Endothelial cell of hepatic sinusoid (primary cell): ENCODE measurements around the gene OGFOD3.
"Not testable (repeated sequence)": the region's sequence is repeated elsewhere in the genome, so short reads cannot be mapped to it uniquely, and the experiment has no call there.

ENCODE experiments used
- in situ Hi-C: cut with HindIII; loops from 2 replicates; pipeline ENCODE4 v1.10.0; 2017; ENCODE audit warnings: low sequenced_read_pairs

OGFOD3 gene

DNA sequence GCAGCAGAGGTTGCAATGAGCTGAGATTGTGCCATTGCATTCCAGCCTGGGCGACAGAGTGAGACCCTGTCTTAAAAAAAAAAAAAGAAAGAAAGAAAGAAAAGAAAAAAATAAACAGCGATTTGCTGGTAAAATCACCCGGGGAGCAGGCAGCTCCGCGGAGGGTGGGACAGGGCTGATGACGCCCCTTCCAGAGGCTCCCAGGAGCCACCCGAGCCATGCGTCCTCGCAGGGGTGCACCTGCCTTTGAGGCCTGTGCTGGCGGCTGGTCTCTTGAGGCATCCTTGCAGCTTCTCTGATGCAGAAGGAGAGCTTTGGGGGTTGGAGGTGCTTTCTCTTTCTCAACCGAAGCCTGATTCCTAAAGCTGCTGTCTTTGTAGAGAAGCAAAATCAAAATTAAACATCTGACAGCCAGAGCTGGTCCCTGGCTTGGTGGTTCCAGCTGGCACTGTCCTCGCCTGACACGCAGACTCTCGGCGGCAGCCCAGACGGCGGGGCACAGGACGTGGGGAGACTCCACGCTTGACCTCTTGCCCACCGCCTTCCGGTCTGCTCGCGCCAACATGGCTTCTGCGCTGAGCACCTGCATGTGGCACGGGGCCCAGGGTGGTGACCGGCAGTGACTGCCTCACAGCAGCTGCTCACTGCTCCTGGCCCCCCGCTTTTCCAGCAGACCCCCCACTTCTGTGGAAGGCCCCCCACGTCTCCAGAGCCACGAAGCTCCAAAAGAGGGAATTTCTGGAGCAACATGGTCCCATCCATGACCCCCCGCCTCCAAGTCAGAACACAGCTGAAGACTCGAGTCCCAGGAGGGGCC, 40.3 kb downstream of the OGFOD3 start:
- in situ Hi-C loops, result no loop called here

DNA sequence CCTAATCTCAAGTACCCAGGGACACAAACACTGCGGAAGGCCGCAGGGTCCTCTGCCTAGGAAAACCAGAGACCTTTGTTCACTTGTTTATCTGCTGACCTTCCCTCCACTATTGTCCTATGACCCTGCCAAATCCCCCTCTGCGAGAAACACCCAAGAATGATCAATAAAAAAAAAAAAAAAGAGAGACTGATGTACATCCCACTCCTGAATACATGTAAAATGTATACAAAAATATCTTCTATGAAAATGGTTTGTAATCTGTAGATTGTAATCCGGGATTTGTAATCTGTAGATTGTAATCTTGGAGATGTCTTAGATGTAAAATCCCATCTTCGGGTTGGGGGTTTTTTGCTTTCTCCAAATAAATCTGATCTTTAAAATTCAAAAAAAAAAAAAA, 41.1 kb downstream of the OGFOD3 start:
- in situ Hi-C loops, result not testable (repeated sequence)

DNA sequence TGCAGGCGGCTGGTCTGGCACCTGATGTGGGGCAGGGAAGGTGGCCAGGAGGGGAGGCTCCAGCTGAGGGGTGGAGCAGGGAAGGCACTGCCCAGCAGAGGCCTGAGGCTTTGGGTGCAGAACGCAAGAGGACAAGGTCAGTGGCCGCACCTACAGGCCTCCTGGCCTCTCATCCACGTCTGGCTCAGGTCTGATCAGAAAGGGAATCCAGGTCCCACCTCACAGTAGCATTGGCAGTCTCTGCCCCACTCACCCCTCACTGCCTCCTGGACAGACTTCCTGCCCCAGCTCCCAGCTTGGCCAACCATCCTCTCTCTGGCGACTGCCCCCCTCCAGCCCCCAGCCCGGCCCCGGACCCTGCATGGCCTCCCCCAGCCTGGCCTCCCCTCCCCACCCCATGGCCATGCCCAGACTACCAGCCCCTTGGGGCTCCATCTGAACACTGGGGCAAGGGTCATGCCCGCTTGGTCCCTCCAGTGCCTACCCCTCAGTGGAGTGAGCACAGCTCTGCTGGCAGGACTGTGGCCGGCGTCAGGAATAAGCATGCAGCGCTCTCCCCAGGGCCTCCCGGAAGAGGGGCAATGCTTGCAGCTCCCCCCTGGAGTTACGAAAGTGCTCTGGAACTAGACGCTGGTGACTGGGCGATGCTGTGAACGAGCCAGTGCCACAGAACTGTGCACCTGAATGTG, 42.2 kb downstream of the OGFOD3 start:
- in situ Hi-C loops, result no loop called here

DNA sequence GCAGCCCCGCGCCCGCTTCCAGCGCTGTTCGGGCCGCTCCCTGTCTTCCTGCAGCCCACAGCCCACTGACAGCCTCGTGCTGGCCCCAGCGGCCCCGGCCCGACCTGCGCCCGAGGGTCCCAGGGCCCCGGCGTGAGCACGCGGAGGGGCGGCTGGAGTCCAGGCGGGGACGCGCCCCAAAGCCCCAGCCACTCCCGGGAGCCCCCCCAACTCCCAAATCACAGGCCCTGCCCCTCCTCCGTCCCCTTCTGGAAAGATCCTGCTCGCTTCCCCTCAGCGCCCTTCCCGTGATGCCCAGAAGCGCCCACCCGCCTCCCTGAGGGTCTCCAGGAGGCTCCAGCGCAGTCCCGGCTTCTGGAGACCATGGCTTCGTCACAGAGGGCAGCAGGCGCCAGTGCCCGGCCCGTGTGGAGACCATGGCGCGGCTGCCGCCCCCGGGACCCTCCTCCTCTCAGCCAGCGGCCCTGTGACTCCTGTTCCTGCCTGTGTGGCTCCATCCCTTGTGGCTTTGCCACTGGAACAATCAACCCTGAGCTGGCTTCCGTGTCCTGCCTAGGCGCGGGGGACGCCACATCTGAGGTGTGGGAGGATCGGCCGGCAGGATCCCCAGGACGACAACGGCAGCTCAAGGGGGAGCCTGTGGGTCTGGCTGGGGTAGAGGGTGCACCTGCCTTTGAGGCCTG, 42.9 kb downstream of the OGFOD3 start:
- in situ Hi-C loops, result no loop called here

DNA sequence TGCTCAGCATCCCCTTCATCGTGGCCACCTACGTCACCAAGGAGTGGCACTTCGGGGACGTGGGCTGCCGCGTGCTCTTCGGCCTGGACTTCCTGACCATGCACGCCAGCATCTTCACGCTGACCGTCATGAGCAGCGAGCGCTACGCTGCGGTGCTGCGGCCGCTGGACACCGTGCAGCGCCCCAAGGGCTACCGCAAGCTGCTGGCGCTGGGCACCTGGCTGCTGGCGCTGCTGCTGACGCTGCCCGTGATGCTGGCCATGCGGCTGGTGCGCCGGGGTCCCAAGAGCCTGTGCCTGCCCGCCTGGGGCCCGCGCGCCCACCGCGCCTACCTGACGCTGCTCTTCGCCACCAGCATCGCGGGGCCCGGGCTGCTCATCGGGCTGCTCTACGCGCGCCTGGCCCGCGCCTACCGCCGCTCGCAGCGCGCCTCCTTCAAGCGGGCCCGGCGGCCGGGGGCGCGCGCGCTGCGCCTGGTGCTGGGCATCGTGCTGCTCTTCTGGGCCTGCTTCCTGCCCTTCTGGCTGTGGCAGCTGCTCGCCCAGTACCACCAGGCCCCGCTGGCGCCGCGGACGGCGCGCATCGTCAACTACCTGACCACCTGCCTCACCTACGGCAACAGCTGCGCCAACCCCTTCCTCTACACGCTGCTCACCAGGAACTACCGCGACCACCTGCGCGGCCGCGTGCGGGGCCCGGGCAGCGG, 43.6 kb downstream of the OGFOD3 start:
- in situ Hi-C loops, result no loop called here

DNA sequence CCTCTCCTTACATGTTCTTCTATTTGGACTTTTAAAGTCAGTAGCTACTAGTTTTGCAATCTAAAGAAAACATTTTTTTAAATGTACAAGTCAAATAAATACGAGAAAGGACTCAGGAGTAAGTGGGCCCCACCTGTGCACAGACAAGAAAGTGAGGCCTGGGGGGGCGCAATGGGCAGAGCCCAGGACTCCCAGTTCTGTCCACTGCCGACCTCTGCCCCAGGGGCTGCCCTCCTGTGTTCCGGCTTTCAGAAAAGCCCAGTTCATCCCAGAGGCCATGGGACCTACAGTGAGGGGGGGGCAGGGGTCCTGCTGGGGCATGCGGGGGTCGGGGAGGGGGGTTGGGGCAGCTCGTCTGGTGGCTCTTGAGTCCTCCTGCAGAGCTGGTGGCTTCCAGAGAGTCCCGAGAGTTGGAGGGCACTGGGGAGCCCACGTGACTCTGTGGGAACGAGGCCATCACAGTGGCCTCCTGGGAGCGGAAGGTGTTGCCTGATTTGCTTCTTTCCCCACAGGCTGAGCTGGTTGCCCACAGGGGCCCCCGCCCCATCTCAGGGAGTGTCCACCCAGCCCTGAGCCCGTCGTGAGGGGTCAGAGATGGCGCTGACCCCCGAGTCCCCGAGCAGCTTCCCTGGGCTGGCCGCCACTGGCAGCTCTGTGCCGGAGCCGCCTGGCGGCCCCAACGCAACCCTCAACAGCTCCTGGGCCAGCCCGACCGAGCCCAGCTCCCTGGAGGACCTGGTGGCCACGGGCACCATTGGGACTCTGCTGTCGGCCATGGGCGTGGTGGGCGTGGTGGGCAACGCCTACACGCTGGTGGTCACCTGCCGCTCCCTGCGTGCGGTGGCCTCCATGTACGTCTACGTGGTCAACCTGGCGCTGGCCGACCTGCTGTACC, 44.4 kb downstream of the OGFOD3 start:
- in situ Hi-C loops, result no loop called here

DNA sequence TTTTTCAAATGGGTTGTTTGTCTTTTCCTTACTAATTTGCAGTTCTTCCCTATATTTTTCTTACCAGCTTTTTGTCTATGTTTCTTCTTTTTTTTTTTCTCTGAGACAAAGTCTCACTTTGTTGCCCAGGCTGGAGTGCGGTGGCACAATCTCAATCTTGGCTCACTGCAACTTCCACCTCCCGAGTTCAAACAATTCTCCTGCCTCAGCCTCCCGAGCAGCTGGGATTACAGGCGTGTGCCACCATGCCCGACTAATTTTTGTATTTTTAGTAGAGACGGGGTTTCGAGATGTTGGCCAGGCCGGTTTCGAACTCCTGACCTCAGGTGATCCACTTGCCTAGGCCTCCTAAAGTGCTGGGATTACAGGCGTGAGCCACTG, 45.3 kb downstream of the OGFOD3 start:
- in situ Hi-C loops, result not testable (repeated sequence)

DNA sequence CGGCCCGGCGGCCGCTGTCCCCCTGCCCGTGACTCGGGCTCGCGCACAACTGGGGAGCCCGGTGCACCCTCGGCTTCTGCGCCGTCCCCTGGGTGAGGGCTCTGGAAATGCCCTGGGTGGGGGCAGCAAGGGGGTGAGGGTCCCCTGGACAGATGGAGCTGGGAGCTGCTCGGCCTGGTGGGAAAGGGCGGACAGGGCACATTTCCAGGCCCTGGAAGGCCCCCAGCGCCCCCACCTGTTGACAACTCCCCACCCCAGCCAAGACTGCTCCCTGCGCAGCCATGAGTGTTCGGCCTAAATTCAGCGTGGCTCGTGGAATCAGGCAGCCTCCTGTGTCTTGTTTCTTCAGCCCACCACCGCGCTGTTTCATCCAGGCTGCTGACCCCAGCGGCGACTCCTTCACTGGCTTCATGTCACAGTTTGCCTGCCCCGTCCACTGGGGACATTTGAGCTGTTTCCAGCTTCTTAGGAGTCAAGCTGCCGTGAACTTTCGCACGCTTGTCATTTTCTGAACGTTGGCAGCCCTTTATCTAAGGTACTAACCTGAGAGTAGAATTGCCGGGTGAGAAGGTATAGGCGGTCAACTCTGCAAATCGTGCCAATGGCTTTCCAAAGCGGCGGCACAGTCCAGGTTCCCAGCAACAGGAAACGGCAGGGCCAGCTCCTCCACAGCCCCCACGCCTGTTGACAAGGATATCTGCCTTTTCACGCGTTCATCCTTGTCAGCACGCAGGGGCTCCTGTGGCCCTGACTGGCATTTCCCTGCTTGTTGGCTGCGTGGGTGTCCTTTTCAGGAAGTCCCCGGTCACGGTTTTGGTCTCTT, 45.9 kb downstream of the OGFOD3 start:
- in situ Hi-C loops, result no loop called here

DNA sequence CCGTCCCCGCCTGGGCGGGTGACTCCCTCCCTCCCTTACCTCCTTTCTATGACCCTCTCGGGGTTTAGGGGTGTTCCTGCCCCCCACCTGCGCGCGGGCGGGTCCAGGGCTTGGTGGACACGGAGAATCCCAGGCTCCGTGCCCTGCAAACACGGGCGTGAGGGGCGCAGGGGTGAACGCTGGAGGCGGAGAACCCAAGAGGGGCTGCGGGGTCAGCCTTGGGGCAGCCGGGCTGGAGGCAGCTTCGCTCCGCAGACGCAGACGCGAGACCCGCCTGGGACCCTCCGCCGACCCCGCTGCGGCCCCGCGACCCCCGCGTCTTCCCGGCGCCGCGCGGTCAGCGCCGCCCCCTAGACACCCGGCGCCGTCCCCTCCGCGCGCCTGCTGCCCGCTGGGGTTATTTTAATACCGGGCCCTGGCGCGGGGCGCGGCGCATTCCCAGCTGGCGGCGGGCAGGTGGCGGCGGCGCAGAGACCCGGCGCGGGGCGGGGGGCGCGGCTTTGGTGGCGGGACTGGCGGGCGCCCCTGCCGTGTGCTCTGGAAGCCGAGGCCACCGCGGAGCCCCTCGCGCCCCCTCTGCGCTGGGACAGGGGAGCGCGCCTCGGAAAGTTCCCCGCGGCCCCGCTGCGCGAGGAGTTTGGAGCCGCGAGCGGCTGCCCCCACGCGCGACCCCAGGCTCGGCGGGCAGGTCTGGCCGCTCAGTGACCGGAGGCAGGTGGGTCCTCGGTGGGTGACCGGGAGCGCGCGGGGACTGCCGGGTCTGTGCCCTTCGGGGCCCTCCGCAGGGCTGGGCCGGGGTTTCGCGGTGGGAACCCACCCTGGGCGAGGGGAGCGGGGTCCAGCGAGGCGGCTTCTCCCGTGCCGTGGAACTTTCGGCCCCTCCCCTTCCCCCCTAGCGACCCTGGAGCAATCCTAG, 46.8 kb downstream of the OGFOD3 start, which contains the start of gene UTS2R:
Gene UTS2R (plus strand): TSS at position 433 of the 916 bp plus-strand sequence. CDS start 2,560 bp downstream, outside the sequence.
- in situ Hi-C loops, result no loop called here

DNA sequence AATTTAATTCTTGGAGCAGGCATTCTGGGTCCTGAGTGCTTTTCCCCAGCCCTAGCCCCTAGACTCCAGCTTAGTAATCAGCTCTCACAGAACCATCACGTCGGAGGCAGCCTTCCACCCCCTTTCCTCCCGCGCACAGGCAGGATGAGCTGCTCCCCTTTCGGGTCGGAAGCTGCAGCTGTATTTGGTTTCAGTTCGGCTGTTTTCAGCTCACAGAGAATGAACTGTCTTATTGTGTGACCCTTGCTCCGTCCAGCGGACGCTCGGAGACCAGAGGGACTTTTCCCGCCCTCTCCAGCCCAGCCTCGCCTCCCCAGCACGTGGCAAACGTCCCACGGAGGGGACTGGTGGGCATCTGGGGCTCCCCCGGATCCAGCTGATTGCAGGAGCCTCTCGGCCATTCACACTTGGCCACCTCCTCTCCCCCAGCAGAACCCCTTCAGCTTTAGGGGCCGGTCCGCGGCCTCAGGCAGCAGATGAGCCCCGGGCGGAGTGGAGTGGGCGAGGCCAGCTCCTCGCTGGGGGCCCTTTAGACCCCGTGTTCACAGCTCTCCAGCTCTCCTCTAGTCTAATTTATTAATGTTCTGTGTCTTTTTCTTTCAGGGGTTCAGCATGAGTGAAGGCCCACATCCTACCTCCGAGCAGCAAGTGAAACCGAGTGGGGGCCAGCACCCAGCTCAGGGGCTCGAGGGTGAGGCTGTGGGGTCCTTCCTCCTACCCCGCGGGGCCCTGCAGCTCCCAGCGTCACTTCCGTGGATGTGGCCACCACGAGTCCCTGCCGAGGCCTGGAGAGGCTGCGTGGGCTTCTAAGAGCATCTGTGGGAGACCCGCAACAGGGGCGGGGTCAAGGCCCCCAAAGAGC, 47.7 kb downstream of the OGFOD3 start:
- in situ Hi-C loops, result no loop called here

DNA sequence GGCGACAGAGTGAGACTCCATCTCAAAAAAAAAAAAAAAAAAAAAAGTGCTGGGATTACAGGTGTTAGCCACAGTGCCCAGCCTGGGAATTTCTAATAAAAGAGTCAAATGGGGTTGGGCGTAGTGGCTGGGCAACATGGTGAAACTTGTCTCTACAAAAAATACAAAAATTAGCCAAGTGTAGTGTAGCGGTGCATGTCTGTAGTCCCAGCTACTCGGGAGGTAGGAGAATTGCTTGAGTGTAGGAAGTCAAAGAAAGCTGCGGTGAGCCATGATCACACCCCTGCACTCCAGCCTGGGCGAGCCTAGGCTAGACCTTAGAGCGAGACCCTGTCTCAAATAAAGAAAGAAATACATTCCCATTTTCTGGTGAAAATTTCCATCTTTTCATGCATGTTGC, 49.2 kb downstream of the OGFOD3 start:
- in situ Hi-C loops, result no loop called here

DNA sequence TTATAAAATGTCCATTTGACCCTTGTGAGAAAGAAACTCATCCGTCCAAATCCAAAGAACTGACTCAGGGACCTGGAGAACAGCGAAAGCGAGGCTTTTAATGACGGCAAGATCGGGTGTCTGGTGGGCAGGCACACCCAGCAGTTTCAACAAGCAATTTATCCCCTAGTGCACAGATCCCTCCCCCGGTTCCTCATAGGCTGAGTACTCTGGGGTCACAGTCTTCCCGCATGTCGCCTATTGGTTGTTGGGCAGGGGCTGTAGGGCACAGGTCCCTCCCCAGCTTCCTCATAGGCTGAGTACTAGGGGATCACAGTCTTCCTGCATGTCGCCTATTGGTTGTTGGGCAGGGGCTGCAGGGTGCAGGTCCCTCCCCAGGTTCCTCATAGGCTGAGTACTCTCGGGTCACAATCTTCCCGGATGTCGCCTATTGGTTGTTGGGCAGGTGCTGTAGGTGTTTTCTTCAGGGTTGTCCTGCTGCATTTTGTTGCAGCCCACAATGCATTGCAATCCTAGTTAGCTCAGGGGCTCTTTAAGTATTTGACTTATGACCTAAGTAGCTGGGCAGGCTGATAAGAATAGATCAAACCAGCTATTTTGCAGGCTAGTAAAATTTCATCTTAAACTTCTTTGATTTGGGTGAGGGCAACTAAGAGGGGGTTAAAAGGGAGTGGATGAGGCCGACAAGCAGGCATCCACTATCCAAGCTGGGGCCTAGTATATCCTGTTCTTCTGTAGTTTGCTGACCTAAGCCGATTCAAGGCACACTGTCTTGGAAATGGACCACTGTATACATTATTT, 50.5 kb downstream of the OGFOD3 start:
- in situ Hi-C loops, result no loop called here

DNA sequence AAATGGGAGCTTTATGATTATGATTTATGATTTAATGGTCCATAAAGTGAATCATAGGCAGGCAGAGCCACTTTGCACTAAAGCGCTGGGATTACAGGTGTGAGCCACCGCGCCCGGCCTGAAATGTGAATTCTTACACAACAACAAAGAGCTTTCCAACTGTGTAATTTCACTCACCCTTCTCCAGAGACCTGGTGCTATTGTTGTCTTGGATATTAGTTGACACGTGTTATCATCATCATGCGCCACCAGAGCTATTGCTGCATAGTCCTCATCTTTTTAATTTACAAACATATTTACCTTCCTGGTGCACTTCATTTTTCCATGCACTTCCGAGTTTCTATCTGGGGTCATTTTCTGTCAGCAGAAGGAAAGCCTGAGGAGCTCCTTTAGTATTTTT, 51.6 kb downstream of the OGFOD3 start:
- in situ Hi-C loops, result no loop called here

DNA sequence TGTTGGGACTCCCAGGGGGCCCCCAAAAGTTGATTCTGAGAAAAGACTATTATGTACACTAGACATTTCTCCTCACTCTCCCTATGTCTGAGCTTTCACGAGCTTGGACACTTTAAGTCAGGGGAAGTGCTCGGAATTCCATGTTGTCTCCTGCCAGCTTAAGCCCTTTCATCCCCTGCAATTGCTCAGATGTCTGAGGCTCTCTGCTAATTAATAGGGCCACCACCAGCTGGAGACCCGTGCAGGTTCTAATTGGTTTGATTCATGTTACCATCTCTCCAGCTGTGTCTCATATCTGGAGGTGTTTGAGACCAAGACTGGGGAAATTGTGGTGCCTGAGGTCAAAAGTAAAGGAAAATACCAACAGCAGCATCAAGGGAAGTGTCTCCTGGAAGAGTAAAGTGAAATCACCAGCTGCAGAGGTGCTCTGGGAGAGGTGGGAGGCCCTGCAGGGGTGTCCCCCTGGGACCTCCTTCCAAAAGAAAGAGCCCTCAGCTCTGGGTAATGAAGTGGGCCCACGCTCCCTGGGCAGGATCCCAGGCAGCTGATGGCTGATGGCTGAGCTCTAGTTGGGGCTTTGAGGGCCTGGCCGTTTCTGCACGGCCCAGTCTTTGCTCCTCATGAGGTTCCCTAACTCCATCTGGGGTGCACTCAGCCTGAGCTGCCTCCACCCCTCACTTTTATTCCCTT, 52.6 kb downstream of the OGFOD3 start:
- in situ Hi-C loops, result no loop called here

DNA sequence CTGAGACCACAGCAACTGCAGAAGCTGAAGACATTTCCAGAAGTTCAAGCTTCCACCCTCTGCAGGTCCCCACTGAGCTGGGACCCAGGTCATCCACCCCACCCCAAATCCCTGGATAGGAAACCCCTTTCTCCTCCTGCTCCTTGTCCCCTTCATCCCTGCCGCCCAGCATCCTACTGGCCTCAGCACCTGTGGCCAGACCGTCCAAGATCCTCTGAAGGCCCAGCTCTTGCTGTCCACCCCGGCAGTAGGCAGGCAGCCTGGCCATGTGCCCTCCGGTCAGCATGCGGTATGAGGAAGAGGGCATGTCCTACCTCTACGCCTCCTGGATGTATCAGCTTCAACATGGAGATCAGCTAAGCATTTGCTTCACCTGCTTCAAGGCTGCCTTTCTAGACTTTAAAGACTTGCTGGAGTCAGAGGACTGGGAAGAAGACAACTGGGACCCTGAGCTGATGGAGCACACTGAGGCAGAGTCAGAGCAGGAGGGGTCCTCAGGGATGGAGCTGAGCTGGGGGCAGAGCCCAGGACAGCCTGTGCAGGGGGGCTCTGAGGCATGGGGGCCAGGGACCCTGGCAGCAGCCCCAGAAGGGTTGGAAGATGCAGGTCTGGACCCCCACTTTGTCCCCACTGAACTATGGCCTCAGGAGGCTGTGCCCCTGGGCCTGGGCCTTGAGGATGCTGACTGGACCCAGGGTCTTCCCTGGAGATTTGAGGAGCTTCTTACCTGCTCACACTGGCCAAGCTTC, 56.3 kb downstream of the OGFOD3 start:
- in situ Hi-C loops, result loop anchor here (5.0 kb wide), 1 partner anchor 55 kb away; the partner anchor contains the start of genes HEXD and OGFOD3
